Measurements from ENCODE around the gene TPH2. TPM values are rescaled to one million over a fixed set of nuclear protein-coding genes. Genes with fewer than 3 reads are reported as not detected.

TPH2 gene
- total and polyA plus RNA-seq, 2 of the 13 experiments (the other 11 are each of a cell fraction or from before 2014, with no cell fraction given), result not detected

DNA sequence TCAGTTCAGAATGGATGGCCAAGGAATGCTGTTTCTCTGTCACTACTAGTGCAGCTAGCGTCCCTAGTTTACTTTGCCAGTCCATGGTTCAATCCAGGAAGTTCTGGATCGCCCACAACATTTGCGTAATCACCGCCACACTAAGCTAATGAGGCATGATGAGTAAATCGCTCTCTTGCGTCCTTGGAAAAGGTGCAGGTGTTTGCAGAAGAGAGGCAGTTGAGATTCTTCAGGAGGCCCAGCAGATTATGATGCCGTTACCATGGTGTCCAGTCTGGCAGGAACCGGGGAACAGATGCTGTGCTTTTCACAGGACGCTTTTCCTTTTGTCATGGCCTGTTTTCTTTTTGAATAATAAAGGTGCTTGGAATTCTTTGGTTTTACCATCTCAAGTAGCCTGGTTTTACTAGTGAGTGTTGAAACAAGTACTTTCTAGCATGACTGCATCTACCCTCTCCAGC is 9.0 kb downstream of the TPH2 start (continued):
- TF ChIP-seq, protein P1, sequence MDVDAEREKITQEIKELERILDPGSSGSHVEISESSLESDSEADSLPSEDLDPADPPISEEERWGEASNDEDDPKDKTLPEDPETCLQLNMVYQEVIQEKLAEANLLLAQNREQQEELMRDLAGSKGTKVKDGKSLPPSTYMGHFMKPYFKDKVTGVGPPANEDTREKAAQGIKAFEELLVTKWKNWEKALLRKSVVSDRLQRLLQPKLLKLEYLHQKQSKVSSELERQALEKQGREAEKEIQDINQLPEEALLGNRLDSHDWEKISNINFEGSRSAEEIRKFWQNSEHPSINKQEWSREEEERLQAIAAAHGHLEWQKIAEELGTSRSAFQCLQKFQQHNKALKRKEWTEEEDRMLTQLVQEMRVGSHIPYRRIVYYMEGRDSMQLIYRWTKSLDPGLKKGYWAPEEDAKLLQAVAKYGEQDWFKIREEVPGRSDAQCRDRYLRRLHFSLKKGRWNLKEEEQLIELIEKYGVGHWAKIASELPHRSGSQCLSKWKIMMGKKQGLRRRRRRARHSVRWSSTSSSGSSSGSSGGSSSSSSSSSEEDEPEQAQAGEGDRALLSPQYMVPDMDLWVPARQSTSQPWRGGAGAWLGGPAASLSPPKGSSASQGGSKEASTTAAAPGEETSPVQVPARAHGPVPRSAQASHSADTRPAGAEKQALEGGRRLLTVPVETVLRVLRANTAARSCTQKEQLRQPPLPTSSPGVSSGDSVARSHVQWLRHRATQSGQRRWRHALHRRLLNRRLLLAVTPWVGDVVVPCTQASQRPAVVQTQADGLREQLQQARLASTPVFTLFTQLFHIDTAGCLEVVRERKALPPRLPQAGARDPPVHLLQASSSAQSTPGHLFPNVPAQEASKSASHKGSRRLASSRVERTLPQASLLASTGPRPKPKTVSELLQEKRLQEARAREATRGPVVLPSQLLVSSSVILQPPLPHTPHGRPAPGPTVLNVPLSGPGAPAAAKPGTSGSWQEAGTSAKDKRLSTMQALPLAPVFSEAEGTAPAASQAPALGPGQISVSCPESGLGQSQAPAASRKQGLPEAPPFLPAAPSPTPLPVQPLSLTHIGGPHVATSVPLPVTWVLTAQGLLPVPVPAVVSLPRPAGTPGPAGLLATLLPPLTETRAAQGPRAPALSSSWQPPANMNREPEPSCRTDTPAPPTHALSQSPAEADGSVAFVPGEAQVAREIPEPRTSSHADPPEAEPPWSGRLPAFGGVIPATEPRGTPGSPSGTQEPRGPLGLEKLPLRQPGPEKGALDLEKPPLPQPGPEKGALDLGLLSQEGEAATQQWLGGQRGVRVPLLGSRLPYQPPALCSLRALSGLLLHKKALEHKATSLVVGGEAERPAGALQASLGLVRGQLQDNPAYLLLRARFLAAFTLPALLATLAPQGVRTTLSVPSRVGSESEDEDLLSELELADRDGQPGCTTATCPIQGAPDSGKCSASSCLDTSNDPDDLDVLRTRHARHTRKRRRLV (CRISPR knock-in tag; IDR thresholded peaks at IDR 0.05), result no peak
- TF ChIP-seq, protein P2, sequence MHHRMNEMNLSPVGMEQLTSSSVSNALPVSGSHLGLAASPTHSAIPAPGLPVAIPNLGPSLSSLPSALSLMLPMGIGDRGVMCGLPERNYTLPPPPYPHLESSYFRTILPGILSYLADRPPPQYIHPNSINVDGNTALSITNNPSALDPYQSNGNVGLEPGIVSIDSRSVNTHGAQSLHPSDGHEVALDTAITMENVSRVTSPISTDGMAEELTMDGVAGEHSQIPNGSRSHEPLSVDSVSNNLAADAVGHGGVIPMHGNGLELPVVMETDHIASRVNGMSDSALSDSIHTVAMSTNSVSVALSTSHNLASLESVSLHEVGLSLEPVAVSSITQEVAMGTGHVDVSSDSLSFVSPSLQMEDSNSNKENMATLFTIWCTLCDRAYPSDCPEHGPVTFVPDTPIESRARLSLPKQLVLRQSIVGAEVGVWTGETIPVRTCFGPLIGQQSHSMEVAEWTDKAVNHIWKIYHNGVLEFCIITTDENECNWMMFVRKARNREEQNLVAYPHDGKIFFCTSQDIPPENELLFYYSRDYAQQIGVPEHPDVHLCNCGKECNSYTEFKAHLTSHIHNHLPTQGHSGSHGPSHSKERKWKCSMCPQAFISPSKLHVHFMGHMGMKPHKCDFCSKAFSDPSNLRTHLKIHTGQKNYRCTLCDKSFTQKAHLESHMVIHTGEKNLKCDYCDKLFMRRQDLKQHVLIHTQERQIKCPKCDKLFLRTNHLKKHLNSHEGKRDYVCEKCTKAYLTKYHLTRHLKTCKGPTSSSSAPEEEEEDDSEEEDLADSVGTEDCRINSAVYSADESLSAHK (CRISPR knock-in tag; IDR thresholded peaks at IDR 0.05; ENCODE audit: borderline replicate concordance), result no peak
- no peak for TF ChIP-seq NCOA1 (CRISPR knock-in tag; IDR thresholded peaks at IDR 0.05)
- TF ChIP-seq ARHGAP35 (CRISPR knock-in tag; IDR thresholded peaks at IDR 0.05; ENCODE audit: borderline replicate concordance), result no peak
- TF ChIP-seq FOXA1 (IDR thresholded peaks at IDR 0.05), result no peak
- peak; percentile 79 for TF ChIP-seq FOXA1 (CRISPR knock-in tag; IDR thresholded peaks at IDR 0.05)
- TF ChIP-seq YY1 (IDR thresholded peaks at IDR 0.05; ENCODE audit: insufficient read depth, insufficient replicate concordance, low read depth, low read length), result no peak
- TF ChIP-seq SRSF1 (optimal IDR thresholded peaks at IDR 0.05; ENCODE audit: low read depth, low read length), result no peak
- TF ChIP-seq, protein P3, sequence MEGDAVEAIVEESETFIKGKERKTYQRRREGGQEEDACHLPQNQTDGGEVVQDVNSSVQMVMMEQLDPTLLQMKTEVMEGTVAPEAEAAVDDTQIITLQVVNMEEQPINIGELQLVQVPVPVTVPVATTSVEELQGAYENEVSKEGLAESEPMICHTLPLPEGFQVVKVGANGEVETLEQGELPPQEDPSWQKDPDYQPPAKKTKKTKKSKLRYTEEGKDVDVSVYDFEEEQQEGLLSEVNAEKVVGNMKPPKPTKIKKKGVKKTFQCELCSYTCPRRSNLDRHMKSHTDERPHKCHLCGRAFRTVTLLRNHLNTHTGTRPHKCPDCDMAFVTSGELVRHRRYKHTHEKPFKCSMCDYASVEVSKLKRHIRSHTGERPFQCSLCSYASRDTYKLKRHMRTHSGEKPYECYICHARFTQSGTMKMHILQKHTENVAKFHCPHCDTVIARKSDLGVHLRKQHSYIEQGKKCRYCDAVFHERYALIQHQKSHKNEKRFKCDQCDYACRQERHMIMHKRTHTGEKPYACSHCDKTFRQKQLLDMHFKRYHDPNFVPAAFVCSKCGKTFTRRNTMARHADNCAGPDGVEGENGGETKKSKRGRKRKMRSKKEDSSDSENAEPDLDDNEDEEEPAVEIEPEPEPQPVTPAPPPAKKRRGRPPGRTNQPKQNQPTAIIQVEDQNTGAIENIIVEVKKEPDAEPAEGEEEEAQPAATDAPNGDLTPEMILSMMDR (CRISPR knock-in tag; IDR thresholded peaks at IDR 0.05), result no peak
- TF ChIP-seq ZNF451 (CRISPR knock-in tag; IDR thresholded peaks at IDR 0.05), result no peak
- TF ChIP-seq RAD51 (IDR thresholded peaks at IDR 0.05; ENCODE audit: borderline replicate concordance), result no peak
- peak; percentile 83 for TF ChIP-seq HDAC1 (CRISPR knock-in tag; IDR thresholded peaks at IDR 0.05)
- TF ChIP-seq ZNF670 (CRISPR knock-in tag; IDR thresholded peaks at IDR 0.05; ENCODE audit: borderline replicate concordance), result 0 out of 2 replicates have a peak, but pooled peaks have one; percentile 51
- TF ChIP-seq, protein P4, sequence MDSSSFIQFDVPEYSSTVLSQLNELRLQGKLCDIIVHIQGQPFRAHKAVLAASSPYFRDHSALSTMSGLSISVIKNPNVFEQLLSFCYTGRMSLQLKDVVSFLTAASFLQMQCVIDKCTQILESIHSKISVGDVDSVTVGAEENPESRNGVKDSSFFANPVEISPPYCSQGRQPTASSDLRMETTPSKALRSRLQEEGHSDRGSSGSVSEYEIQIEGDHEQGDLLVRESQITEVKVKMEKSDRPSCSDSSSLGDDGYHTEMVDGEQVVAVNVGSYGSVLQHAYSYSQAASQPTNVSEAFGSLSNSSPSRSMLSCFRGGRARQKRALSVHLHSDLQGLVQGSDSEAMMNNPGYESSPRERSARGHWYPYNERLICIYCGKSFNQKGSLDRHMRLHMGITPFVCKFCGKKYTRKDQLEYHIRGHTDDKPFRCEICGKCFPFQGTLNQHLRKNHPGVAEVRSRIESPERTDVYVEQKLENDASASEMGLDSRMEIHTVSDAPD (CRISPR knock-in tag; IDR thresholded peaks at IDR 0.05), result no peak
- TF ChIP-seq, protein P5, sequence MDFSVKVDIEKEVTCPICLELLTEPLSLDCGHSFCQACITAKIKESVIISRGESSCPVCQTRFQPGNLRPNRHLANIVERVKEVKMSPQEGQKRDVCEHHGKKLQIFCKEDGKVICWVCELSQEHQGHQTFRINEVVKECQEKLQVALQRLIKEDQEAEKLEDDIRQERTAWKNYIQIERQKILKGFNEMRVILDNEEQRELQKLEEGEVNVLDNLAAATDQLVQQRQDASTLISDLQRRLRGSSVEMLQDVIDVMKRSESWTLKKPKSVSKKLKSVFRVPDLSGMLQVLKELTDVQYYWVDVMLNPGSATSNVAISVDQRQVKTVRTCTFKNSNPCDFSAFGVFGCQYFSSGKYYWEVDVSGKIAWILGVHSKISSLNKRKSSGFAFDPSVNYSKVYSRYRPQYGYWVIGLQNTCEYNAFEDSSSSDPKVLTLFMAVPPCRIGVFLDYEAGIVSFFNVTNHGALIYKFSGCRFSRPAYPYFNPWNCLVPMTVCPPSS (IDR thresholded peaks at IDR 0.05), result no peak
- TF ChIP-seq ZNF788 (CRISPR knock-in tag; IDR thresholded peaks at IDR 0.05; ENCODE audit: borderline replicate concordance), result peak; percentile 17; the same call in 1 of the 2 replicates
- TF ChIP-seq REPIN1 (CRISPR knock-in tag; IDR thresholded peaks at IDR 0.05; ENCODE audit: borderline replicate concordance, low read depth), result peak; percentile 52; the same call in 1 of the 2 replicates
- TF ChIP-seq MIER3 (CRISPR knock-in tag; IDR thresholded peaks at IDR 0.05; ENCODE audit: borderline replicate concordance), result peak; percentile 74; the same call in 1 of the 2 replicates

Data from HepG2 (cell line).